HG03457 (cell line): ENCODE results near the gene TBC1D20.
"Not testable (repeated sequence)": the region's sequence is repeated elsewhere in the genome, so short reads cannot be mapped to it uniquely, and the experiment has no call there.

Experiments
- ATAC-seq: cut with Tn5 transposase; IDR thresholded peaks from one replicate; pipeline ENCODE4 v1.9.1; 2021; ENCODE audit warnings: moderate number of reproducible peaks; ENCODE audit not compliant: unreplicated experiment

TBC1D20 gene

DNA sequence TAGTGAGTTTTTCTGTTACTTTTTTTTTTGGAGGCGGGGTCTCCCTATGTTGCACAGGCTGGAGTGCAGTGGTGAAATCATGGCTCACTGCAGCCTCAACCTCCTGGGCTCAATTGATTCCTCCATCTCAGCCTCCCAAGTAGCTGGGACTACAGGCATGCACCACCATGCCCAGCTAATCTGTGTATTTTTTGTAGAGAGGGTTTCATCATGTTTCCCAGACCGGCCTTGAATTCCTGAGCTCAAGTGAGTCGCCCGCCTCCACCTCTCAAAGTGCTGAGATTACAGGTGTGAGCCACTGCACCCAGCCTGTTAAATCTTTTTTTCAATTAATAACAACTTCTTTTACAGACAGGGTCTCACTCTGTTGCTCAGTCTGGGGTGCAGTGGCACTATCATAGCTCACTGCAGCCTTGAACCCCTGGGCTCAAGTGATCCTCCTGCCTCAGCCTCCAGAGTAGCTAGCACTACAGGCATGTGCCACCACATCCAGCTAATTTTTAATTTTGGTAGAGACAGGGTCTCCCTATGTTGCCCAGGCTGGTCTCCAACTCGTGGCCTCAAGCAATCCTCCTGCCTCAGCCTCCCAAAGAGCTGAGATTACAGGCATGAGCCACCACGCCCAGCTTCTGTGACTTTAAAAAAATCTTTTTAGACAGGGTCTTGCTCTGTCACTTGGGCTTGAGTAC, 14.4 kb upstream of the TBC1D20 start:
- not testable (repeated sequence) for ATAC-seq

- no peak for ATAC-seq
Observed at GRCh38 chr20:475463-476357, 13.4 kb upstream of the TBC1D20 start.

GRCh38 chr20:474581-474980, 12.2 kb upstream of the TBC1D20 start:
- no peak for ATAC-seq

GRCh38 chr20:472889-473292, 10.6 kb upstream of the TBC1D20 start:
- ATAC-seq = no peak

- ATAC-seq = no peak
Observed at GRCh38 chr20:472137-472846, 10.0 kb upstream of the TBC1D20 start.

DNA sequence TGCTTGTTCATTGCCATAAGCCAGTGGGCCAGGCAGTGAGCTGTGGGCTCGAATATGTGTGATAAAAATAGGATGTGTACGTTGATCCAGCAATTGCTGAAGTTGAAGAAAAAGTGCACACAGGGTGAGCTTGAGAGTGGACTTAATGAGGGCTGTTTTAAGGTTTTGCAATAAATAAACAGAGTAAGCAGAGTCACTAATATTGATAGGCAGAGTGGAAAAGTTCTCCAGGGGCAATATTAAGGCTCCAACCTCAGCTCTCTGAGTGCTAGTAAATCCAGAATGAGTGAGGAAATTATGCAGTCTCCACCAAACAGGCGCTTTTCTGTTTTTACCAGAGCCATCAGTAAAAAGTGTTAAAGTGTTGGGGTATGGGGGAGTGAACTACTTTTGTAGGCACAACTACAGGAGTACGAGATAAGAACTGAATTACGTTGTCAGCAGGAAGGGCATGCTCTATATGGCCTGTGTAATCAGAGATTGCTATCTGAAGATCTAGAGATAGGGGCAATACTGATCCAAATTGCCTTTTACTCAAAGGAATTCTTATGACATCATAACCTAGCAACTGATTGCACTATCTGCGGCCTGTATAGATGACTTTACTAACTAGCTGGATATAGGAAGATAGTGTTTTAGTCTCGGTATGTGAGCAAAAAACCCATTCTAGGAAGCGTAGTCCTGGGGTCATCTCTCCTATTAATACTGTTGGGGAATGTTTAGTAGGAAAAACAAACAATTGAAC, 7.6 kb upstream of the TBC1D20 start:
- ATAC-seq = no peak

- ATAC-seq = no peak
Observed at GRCh38 chr20:467755-468154, 5.4 kb upstream of the TBC1D20 start.

DNA sequence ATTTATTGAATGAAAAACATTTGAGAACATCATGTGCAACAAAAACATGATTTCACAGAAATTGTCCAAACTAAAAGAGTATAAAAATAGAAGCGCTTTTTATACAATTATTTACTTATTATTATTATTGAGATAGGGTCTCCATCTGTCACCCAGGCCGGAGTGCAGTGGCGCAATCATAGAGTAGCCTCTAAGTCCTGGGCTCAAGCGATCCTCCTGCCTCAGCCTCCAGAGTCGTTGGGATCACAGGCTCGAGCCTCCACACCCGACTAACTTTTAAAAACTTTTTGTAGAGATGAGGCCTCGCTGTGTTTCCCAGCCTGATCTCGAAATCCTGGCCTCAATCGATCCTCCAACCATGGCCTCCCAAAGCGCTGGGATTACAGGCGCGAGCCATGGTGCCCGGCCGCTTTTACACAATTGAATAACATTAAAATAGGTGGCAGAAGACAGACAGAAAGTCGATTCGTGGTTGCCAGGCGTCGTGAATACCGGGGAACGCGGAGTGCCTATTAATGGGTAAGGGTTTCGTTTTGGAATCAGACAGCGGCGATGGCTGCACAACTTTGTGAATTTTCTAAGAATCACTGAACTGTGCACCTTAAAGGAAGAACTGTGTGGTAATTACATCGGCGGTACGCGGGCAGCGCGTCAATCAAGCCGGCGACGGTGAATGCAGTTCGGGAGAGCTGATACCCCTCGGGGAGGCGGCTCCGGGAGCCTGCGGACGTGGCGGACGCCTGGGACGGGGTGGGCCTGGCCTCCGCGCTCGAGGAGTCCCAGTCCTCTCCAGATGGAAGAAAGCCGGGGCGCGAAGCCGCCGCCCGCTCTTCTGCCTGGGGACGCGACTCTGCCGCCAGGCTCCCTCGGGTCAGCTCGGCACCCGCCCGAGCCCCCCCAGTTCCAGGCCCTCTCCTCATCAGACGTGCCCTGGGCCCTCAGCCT, 807 bp downstream of the TBC1D20 start:
- ATAC-seq = peak; percentile 22

DNA sequence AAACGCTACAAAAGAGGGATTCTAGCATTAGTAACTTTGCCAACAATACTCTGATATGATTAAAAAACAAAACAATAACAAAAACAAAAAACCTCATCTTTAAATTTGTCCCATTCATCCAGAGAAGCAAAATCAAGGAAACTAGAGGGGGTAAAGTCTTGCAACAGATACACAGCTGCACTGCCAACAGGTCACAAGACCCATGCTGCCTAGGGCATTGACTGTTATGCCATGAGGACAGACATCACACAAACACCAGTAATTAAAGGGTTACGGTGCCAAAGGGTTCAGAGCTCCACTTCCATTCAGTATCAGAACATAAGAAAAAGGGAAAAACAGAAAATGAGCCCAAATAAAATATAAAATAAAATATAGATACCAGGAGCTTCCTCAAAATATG, 1.6 kb downstream of the TBC1D20 start:
- ATAC-seq = no peak

DNA sequence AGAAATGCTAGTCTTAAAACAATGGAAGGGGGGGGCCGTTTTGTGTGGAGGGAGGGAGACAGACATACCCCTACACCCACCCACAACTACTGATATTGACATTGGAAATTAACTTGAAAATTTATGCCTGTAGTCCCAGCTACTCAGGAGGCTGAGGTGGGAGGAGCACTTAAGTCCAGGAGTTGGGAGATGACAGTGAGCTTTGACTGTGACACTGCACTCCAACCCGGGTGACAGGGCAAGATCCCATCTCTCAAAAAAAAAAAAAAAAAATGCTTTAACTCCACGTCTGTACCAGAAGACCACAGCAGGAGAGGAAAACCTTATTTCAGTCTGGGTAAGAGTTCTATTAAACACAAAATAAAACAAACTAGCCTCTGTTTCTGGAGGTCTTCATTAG, 2.2 kb downstream of the TBC1D20 start:
- no peak for ATAC-seq

DNA sequence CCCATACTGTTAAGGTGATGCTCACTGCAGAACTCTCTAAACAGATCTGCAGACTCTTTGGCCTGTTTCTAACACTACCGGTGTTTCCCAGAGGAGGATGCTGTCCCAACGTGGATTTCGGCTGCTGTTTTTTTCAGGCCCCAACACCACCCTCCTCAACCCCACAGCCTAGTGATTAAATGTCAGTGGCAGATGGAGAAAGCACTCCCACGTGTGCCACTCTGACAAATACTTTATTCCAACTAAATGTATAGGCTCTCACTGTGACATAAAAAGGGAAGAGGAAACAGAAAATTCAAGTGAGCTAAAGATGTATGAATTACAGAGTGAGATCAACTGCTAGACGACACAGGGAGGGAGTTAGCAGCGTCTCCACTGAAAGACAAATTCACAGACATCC, 3.6 kb downstream of the TBC1D20 start:
- ATAC-seq = no peak

DNA sequence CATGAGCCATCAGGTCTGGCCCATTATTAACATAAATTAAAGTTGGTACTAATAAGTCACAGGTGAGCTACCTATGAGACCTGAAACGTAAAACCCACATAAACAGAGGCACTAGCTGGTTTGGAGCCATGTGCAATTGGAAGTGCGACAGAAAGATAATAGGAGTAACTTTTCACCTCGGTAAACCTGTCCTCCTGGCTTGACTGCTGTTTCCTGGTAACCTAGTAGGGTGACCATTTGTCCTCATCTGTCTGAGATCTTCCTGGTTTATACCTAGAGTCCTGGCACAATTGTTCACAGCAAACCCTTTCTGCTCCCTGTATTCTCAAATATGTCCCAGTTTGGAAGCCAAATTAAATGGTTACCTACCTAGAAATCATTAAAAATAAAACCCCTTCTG, 7.4 kb downstream of the TBC1D20 start:
- ATAC-seq = no peak

DNA sequence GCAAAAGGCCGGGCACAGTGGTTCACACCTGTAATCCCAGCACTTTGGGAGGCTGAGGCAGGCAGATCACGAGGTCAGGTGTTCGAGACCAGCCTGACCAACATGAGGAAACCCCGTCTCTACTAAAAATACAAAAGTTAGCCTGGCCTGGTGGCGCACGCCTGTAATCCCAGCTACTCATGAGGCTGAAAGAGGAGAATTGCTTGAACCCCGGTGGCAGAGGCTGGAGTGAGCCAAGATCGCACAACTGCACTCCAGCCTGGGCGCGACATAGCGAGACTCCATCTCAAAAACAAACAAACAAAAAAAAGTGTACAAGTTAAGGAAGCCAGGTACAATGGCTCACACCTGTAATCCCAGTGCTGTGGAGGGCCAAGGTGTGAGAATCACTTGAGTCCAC, 10.3 kb downstream of the TBC1D20 start:
- not testable (repeated sequence) for ATAC-seq

GRCh38 chr20:445514-446336, 16.6 kb downstream of the TBC1D20 start:
- no peak for ATAC-seq

DNA sequence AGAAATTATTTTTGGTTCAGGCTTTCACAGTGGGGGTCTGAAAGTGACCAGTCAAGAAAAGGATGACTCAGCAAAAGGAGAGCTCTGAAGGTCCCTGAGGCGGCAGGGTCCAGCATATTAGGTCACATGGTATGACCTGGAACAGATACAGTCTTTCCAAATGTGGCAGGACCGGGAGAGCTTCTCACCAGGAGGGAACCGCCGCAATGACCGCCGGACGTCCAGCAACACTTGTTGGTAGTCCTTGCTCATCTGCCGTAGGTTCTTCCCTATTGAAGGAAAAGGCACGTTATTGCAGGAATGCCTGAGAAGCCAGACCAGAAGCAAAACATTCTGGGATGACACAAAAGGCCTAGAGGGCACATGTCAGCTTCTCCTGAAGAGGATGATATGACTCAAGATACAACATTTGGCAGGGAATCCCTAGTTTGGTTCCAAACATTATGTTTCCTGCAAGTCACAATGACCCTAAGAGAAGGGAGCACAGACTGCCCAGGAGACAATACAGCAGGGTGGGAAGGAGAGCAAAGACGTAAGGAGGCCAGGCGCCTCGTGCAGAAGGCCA, 17.4 kb downstream of the TBC1D20 start:
- no peak for ATAC-seq

DNA sequence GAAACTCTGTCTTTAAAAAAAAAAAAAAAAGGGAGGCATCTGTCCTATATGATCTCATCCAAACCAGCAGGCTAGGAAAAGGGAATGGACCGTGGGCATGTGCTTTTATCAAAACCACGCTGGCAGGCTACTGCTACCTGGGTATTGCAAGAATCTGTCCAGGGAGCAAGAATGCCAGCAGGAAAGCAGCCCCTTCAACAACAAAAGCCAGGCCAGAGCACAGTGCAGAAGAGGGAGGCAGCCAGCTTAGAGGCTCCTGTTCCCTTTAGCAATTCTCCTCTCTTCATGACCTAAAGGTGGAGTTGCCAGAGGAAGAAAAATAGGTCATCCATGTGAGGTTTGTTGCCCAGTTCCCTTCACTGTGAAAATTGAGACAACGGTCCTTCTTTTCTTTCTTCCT, 18.2 kb downstream of the TBC1D20 start:
- no peak for ATAC-seq

GRCh38 chr20:443223-443775, 19.0 kb downstream of the TBC1D20 start:
- no peak for ATAC-seq

- ATAC-seq = no peak
Observed at GRCh38 chr20:440636-441035, 21.7 kb downstream of the TBC1D20 start.
